HG03469 (cell line): ENCODE data around the gene PALS2.

ENCODE experiments used
- ATAC-seq: cut with Tn5 transposase; IDR thresholded peaks from one replicate; pipeline ENCODE4 v1.9.1; 2021; ENCODE audit warnings: mild to moderate bottlenecking, moderate library complexity, moderate number of reproducible peaks; ENCODE audit not compliant: unreplicated experiment

The PALS2 gene

DNA sequence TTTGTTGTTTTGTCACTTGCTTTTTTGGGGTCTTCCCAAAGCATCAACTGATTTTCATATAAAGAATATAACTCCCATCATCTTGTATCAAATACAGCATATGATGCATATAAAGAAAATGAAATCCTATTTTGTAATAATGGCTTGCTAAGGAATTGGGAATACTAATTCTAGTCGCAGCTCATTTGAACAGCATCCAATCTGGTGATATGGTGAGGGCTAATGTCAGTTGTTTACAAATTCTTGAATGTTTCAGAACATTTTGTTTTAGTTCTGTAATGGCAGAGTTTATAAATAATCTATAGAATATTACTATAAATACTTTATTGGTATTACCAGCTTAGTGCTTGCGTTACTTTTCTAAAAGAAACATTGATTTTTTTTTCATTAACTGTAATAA lies 8.9 kb downstream of the PALS2 start:
- ATAC-seq = no peak

DNA sequence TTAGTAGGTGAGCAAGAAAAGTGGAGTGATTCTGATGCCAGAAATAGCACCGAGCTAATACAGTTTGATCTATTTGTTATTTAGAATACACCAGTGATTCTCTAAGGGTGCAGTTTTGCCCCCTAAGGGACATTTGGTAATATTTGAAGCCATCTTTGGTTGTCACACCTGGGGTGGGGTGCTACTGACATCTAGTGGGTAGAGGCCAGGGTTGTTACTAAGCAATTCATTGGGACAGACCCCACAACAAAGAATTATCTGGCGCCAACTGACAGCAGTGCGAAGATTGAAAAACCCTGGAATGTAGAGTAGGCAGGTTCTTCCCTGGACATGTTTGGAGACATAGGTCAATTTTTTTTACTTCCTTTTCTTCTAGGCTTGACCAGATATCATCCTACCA lies 14.6 kb downstream of the PALS2 start:
- no peak for ATAC-seq

DNA sequence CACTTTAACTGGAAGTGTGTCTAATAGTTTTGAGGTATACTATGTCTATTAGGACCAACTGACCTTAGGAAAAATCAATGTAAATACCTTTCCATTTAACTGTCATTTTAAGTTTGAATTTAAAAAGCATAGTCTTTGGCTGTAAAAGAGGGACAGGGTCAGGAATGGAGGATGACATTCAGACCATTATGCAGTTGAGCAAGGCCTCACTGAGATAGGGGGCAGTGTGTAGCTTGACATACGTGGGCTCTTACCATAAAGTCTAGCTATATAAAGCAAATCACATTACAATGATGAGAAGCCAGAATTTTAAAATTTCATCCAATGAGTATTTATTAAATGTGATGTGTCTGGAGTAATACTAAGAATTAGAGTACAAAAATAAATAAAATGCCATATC lies 17.9 kb downstream of the PALS2 start:
- no peak for ATAC-seq

DNA sequence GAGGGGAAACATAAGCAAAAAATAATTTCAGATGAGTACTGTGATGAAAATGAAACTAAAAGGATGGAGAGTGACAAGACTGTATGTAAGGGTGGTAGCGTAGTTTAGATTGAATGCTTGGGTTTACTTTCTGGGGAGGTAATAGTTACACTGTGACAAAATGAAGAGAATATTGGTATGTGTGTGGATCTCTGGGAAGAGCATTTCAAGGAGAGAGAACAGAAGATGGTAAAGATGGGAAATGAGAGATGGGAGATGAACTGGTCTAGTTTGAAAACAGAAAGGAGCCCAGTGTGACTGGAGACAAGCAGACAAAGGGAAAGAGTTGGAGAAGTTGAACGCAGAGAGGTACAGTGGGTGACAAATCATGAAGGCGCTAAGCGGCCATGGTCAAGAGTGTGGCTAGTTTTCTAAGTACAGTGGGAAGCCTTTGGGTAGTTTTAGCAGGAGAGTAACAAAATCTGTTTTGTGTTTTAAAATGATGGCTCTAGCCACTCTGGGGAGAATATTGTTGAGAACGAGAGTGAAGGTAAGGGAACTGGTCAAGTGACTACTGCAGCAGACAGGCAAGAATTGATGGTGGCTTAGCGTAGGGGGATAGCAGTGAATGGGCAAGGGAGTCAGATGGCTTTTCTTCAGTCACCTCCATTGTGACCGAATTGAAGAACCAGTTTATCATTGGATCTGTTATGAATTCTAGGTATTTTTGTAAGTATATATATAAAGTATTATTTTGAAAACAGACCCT lies 22.6 kb downstream of the PALS2 start:
- peak; percentile 49 for ATAC-seq

DNA sequence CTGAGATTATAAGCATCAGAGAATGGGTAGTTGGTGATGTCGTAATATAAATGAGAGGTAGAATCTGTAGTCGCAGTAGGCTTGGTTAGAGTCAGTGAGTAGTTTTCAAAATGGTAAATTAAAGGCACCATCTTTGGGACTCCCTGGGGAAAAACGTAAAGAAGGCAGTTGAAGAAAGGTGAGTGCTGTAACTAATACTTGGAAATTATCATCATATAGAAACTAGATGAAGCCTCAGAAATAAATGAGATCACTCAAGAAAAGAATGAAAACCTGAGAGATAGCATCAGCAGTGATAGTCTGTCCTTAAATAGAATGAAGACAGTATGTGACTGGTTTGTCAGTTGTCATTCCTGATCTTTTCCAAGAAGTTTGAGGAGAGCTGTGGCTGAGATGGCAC lies 23.8 kb downstream of the PALS2 start:
- ATAC-seq = no peak

DNA sequence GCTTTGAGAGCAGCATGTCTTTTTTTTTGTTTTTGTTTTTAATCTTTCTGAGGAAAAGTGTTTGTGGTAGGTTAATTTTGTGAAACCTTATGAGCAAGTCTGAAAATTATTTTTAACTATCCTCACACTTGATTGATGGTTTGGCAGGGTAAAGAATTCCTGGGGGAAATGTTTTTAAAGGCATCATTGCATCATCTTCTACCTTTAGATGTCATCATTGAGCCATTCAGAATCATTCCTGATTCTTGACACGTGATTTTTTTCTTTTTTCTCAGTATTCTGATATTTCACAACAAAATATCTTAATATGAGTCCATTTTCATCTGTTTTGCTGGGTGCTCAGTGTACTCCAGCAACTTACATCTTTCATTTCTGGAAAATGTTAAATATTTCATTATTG lies 28.3 kb downstream of the PALS2 start:
- ATAC-seq = no peak

DNA sequence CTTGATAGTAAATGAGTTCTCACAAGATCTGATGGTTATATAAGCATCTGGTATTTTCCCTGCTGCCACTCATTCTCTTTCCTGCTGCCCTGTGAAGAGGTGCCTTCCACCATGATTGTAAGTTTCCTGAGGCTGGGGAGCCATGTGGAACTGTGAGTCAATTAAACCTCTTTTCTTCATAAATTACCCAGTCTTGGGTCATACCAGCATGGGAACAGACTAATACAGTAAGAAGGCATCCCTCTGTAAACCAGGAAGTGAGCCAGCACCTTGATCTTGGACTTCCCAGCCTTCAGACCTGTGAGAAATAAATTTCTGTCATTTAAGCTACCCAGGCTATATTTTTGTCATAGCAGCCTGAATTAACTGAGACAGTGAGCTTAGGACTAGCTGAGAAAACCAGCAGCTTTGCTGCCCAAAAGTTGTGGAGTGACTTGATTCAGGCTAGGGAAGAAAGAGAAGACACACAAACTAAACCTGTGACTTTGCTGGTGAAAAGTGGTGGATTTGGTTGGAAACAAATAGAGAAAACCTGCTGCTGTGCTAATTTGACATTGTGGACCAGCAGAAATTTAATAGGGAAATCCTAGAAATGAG lies 29.7 kb downstream of the PALS2 start:
- ATAC-seq = no peak

DNA sequence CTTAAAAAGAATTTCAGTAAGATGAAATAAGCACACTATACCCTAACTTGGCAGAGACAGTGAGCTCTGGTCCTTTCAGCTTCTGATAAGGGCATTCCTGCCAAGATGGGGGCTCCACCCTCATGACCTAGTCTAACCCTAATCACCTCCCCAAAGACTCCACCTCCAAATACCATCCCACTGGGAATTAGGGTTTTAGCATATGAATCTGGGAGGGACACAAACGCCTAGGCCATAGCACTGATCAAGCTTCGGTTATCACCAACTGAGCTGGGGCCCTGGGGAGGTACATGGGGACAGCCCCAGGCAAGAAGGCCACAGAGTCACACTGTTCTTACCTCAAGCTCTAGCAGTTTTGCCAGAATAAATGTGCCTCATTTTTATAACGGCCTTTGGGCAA lies 31.4 kb downstream of the PALS2 start:
- ATAC-seq = no peak

DNA sequence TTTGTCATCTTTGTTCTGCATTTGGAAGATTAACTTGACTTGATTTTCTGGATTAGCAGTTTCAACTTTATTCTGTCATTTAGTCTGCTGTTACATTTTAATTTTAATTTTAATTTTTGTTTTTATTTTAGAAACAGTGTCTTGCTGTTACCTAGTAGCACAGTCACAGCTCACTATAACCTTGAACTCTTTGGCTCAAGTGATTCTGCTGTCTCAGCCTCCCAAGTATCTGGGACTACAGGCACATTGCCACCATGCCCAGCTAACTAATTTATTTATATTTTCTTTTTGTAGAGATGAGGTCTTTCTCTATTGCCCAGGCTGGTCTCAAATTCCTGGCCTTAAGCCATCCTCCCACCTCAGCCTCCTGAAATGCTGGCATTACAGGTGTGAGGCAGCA lies 35.3 kb downstream of the PALS2 start:
- no peak for ATAC-seq

DNA sequence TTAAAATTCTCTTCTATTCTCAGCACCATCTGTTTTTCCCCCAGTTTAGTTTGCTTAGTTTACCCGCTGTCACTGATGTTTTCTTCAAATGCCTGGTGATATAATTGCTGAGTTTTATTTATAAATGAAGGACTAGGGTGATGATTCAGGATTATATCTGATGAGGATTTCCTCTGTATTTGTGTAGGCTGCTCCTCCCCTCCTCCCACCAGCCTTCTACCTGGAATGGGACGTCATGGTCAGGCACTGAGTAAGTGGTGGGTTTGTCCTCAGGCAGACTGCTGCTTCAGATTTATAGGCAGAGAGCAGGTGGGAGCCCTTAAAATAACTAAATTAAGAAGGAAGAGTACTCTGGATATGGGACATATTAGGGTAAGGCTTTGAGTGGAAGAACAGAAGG lies 35.8 kb downstream of the PALS2 start:
- ATAC-seq = no peak

DNA sequence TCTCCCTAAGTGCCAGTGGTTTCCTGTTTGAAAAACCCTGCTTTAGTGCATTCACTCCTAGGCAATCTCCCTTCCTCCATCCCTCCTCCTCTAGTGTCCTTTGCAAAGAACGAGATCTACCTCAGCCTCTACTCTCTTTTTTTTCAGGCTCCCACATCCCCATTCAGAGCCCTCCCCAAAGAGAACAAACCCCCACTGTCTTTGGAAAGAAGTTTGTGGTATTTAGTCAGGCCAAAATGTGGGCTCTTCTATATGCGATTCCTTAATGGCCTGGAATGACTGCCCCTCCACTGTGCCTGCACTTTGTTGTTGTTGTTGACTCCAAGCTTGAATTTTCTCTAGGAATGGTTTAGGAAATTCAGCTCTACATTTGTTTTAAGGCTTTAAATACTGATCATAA lies 36.3 kb downstream of the PALS2 start:
- no peak for ATAC-seq

DNA sequence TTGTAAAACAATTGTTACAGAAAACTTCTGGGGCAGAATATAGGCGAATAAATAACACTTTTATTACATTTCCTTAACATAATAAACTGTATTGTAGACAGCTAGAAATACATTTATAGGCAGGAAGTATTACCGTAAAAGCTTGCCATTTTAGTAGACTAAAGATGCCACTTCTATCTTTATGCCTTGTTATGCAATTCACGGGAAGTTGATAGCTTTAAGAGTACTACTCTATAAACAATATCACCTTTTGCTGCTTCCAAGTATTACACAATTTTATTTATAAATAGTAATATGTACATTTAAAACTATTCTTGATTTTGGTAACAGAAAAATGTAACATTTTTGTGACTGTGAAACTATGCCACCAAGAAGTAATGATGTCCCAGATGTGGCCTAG lies 37.9 kb downstream of the PALS2 start:
- no peak for ATAC-seq

DNA sequence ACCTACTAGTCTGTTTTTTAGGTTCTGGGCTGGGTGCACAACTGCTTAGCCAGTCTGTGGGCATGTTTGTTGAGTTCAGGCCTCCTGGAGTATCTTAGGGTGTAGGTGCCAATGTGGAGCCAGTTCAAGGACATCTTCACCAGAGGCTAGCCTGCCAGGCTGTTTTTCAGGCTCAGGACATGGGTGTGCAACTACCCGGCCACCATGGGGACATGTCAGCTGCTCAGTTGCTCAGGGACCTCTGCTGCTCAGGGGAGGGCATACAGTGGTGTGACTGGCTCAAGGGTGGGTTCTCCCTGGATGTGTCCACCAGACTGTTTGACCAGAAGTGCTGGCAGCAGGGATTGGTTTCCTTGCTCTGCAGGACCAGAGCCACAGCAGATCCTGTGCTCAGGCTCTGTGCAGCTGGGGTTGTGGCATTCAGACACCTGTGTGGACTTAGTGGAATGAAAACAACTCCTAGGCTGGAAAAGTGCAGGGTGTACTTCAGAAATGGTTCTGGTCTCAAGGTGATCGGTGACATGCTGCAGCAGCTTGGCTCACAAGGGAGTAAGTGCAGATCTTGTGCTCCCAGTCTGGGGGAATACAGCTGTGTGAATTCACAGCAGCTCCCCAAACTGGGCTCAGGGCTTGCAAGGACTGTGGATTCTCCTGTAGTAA lies 44.8 kb downstream of the PALS2 start:
- ATAC-seq = no peak

DNA sequence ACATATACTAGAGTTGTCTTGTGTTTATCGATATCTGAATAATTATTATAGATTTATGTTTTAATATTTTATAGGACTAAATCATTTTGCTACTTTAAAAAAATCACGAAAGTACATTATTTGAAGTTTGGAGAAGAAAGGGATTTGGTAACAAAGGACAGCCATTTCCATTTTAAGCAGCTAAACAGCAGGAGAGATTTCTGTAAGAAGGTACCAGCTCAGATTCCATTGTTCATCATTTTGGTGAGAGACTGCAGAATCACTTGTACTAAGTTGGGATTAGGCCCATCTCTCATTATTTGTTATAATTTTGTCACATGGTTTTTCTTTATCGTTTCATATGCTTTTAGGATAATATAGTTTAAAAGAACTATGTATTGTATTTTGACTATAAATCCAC lies 46.7 kb downstream of the PALS2 start:
- no peak for ATAC-seq

DNA sequence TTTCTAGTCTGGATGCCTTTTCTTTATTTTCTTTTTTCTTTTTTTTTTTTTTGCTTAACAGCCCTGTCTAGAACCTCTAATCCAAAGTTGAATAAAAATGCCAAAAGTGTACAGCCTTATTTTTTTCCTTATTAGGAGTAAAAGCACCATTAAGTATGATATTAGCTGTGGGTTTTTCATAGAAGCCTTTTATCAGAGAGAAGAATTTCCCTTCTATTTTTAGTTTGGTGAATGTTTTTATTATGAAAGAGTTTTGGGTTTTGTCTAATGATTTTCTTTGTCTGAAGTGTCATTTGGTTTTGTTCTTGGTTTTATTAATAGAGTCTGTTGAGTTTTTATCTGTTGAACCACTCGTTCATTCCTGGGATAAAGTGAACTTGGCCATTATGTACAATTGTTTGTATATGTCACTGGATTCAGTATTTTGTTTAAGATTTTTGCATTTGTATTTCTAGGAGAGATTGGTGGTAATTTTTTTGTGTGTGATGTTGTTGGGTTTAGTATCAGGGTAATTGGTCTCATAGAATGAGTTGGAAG lies 49.5 kb downstream of the PALS2 start:
- no peak for ATAC-seq
